K562 (cell line): ENCODE results near the gene SOST. TPM values are rescaled to one million over a fixed set of nuclear protein-coding genes. Genes with fewer than 3 reads are reported as not detected.

Source experiments
- HOXB6 ChIP-seq: fragments of 250-450 bp; sonication (Bioruptor Pico); IDR thresholded peaks from 2 replicates; pipeline ENCODE4 v1.5.1; 2022; ENCODE audit warnings: mild to moderate bottlenecking, borderline replicate concordance
- JUNB ChIP-seq: fragments of 450-650 bp; formaldehyde crosslinking; conservative IDR thresholded peaks from 2 replicates; pipeline ENCODE4 v1.4.0; 2020; ENCODE audit warnings: mild to moderate bottlenecking
- MEF2D ChIP-seq: conservative IDR thresholded peaks from 2 replicates; pipeline ENCODE4 v1.6.1; 2016; ENCODE audit warnings: low read depth, missing genetic modification characterization, missing compliant biosample characterization
- NR2C2 ChIP-seq, 2 experiments: fragments of 200-800 bp in 1 of 2; sonication (Bioruptor generic) in 1 of 2; sonication (generic) in 1 of 2; formaldehyde crosslinking in 1 of 2; IDR thresholded peaks; 2 replicates each; pipeline versions ENCODE4 v1.6.1 to v1.8.0; 2016 to 2022; ENCODE audit warnings: mild to moderate bottlenecking in 1 of 2, missing compliant biosample characterization in 1 of 2, missing genetic modification characterization in 1 of 2, missing genetic modification reagents in 1 of 2
- SAFB ChIP-seq: fragments of 200-400 bp; formaldehyde crosslinking; IDR thresholded peaks from 2 replicates; pipeline ENCODE4 v1.6.1; 2017; ENCODE audit warnings: low read depth, low read length, borderline replicate concordance
- YBX1 ChIP-seq: fragments of 450-650 bp; IDR thresholded peaks from 2 replicates; pipeline ENCODE4 v1.7.1; 2016; ENCODE audit warnings: mild to moderate bottlenecking
- polyA plus RNA-seq, 8 experiments: library from polyadenylated mRNA; depleted of rRNA in 4 of 8; stranded (reverse) in 5 of 8; unstranded in 3 of 8; fragments of >200 nt; fragmentation: Nextera tagmentation in 2 of 8; fragmentation: Illumina TruSeq in 1 of 8; extraction: Ambion mirVana in 2 of 8; extraction: Trizol in 1 of 8; gene quantifications; 2 replicates each; pipeline versions ENCODE4 v1.2.1 to v1.2.3, GENCODE V29; 2011 to 2014; ENCODE audit warnings: inconsistent platforms in 1 of 8, missing spikeins in 1 of 8
- total RNA-seq, 7 experiments: library from RNA; depleted of rRNA in 6 of 7; stranded (reverse); fragments of >200 nt in 6 of 7; fragmentation: Illumina TruSeq in 2 of 7; extraction: Trizol in 2 of 7; gene quantifications; 2 replicates each; pipeline versions ENCODE4 v1.2.1 to v1.2.3, GENCODE V29; 2011 to 2021; ENCODE audit warnings: low replicate concordance in 1 of 7
- TF ChIP-seq, protein P1 (sequence below): fragments of 250-450 bp; sonication (Bioruptor Pico); IDR thresholded peaks from 2 replicates; pipeline ENCODE4 v1.5.0; 2021; ENCODE audit warnings: mild to moderate bottlenecking, borderline replicate concordance
- TF ChIP-seq, protein P2 (sequence below): fragments of 450-650 bp; formaldehyde crosslinking; IDR thresholded peaks from 2 replicates; pipeline ENCODE4 v1.4.0; 2020; ENCODE audit warnings: mild to moderate bottlenecking, mixed read lengths

SOST gene
- total and polyA plus RNA-seq, 9 of the 15 experiments (the other 6 are each of a cell fraction or from before 2014, with no cell fraction given), result not detected

DNA sequence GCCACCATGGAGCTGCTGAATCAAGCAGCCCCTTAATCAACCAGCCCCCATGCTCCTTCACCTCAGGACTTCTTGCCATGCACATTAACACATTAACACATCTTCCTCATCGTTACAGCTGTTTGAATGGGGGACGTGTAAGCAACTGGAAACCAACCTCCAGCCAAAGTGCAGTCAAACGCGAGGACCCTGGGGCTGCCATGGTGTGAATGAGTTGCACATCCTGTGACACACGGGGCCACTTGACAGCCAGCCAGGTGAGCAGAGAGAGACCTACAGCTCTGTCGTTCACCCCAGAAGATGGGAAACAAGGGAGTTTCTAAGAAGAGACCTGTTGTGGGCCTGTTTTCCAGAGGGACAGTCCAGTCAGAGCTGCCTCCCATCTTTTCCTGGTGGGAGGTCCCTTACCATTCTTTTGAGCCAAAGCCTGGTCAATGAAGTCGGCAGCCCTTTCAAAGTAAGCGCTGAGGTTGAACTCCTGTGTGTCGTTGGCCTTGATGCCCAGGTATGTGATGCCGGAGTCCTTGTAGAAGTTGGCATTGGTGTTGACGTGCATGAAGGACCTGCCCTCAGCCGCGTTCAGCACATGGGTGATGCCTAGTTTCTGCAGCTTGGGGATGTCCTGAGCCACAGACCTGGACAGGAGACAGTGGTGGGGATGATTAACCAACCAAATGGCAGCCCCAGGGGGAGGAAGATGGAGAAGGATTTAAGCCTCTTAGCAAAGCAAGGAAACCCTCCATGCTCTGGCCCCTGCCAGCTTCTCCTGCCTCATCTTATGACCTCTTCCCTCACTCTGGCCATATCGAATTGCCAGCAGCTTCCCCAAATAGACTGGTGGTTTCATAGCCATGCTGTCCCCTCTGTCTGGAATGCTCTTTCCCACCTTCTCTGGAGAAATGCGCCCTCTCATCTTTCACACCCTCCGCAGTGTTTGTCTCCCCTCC is 16.0 kb upstream of the SOST start (continued):
- TF ChIP-seq, protein P1, sequence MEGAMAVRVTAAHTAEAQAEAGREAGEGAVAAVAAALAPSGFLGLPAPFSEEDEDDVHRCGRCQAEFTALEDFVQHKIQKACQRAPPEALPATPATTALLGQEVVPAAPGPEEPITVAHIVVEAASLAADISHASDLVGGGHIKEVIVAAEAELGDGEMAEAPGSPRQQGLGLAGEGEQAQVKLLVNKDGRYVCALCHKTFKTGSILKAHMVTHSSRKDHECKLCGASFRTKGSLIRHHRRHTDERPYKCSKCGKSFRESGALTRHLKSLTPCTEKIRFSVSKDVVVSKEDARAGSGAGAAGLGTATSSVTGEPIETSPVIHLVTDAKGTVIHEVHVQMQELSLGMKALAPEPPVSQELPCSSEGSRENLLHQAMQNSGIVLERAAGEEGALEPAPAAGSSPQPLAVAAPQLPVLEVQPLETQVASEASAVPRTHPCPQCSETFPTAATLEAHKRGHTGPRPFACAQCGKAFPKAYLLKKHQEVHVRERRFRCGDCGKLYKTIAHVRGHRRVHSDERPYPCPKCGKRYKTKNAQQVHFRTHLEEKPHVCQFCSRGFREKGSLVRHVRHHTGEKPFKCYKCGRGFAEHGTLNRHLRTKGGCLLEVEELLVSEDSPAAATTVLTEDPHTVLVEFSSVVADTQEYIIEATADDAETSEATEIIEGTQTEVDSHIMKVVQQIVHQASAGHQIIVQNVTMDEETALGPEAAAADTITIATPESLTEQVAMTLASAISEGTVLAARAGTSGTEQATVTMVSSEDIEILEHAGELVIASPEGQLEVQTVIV (CRISPR knock-in tag), result no peak
- TF ChIP-seq NR2C2 (CRISPR knock-in tag; IDR thresholded peaks at IDR 0.05) (no peak), NR2C2 (tag; IDR thresholded peaks at IDR 0.05) (no peak), YBX1 (no peak), SAFB (no peak), HOXB6 (CRISPR knock-in tag) (no peak), JUNB (no peak), MEF2D (tag) (no peak)
- TF ChIP-seq, protein P2, sequence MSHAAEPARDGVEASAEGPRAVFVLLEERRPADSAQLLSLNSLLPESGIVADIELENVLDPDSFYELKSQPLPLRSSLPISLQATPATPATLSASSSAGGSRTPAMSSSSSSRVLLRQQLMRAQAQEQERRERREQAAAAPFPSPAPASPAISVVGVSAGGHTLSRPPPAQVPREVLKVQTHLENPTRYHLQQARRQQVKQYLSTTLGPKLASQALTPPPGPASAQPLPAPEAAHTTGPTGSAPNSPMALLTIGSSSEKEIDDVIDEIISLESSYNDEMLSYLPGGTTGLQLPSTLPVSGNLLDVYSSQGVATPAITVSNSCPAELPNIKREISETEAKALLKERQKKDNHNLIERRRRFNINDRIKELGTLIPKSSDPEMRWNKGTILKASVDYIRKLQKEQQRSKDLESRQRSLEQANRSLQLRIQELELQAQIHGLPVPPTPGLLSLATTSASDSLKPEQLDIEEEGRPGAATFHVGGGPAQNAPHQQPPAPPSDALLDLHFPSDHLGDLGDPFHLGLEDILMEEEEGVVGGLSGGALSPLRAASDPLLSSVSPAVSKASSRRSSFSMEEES (CRISPR knock-in tag), result no peak
